OCI-LY3 (cell line): Measurements from ENCODE around the gene TCF4.

Experiments
- CTCF ChIP-seq: fragments of 200-600, 300-600 bp; sonication (generic); IDR thresholded peaks from 2 replicates; pipeline ENCODE4 v1.5.1; 2014; ENCODE audit warnings: antibody characterized with exemption, low read length, low read depth
- EZH2phosphoT487 ChIP-seq: fragments of 200-600 bp; shearing (Covaris generic); IDR thresholded peaks from 2 replicates; pipeline ENCODE4 v1.6.1; 2018; ENCODE audit warnings: antibody characterized with exemption, mixed run types, low read depth

- no peak for TF ChIP-seq CTCF
- no peak for TF ChIP-seq EZH2phosphoT487
Observed at GRCh38 chr18:55228191-55228590, 359.8 kb downstream of the TCF4 start.
